GM13977 (cell line): ENCODE measurements around the gene SUGP1.

Experiments used
- DNase-seq: peaks from one replicate; pipeline ENCODE4 v3.0.0; 2012; ENCODE audit warnings: low spot score
- in situ Hi-C: fragments of 300-500 bp; cut with MboI; formaldehyde crosslinking; loops from one replicate; pipeline ENCODE4 v1.12.0; 2022; ENCODE audit warnings: low sequenced_read_pairs, low pct_unique_long_range_greater_than_20kb, mixed read lengths, inconsistent platforms; ENCODE audit not compliant: unreplicated experiment
- TF ChIP-seq, protein P1 (sequence below): IDR thresholded peaks from 2 replicates; pipeline ENCODE4 v1.5.1; 2012; ENCODE audit warnings: mild to moderate bottlenecking, control low read depth; ENCODE audit not compliant: insufficient read depth; ENCODE audit errors: extremely low read depth, missing control alignments

Gene SUGP1

DNA sequence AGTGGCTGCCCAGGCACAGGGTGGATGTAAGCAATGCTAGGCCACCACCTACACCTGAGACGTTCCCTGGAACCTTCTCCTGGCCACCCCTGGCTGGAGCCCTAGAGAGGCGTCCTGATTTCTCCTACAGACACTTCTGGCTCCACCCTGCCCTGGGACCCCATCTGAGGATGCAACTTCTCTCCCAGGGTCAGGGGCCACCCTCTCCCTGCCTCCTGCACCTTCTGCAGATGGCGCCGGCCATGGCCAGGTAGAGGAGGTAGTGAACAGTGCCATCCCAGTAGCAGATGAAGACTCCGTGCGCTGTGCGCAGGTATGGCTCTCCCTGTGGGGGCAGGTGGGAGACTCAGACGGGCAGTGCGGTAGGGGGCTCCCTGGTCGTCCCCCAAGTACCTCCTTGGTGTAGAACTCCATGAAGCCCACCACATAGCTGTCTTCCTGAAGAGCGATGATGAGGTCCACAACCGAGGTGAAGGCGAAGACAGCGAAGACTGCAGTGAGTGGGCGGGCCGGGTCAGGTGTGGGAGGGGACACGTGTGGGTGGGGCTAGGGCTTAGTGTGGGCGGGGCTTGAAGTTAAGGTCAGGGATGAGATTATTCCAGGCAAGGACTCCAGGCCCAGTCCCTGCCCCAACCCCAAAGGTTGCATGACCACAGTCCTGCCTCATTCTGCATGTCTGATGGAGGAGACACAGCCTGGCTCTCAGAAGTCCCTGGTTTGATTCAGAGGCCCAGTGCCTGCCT is 50.2 kb downstream of the SUGP1 start:
- in situ Hi-C loops = no loop called here
- peak; percentile 19 for DNase-seq
- TF ChIP-seq, protein P1, sequence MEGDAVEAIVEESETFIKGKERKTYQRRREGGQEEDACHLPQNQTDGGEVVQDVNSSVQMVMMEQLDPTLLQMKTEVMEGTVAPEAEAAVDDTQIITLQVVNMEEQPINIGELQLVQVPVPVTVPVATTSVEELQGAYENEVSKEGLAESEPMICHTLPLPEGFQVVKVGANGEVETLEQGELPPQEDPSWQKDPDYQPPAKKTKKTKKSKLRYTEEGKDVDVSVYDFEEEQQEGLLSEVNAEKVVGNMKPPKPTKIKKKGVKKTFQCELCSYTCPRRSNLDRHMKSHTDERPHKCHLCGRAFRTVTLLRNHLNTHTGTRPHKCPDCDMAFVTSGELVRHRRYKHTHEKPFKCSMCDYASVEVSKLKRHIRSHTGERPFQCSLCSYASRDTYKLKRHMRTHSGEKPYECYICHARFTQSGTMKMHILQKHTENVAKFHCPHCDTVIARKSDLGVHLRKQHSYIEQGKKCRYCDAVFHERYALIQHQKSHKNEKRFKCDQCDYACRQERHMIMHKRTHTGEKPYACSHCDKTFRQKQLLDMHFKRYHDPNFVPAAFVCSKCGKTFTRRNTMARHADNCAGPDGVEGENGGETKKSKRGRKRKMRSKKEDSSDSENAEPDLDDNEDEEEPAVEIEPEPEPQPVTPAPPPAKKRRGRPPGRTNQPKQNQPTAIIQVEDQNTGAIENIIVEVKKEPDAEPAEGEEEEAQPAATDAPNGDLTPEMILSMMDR = no peak

DNA sequence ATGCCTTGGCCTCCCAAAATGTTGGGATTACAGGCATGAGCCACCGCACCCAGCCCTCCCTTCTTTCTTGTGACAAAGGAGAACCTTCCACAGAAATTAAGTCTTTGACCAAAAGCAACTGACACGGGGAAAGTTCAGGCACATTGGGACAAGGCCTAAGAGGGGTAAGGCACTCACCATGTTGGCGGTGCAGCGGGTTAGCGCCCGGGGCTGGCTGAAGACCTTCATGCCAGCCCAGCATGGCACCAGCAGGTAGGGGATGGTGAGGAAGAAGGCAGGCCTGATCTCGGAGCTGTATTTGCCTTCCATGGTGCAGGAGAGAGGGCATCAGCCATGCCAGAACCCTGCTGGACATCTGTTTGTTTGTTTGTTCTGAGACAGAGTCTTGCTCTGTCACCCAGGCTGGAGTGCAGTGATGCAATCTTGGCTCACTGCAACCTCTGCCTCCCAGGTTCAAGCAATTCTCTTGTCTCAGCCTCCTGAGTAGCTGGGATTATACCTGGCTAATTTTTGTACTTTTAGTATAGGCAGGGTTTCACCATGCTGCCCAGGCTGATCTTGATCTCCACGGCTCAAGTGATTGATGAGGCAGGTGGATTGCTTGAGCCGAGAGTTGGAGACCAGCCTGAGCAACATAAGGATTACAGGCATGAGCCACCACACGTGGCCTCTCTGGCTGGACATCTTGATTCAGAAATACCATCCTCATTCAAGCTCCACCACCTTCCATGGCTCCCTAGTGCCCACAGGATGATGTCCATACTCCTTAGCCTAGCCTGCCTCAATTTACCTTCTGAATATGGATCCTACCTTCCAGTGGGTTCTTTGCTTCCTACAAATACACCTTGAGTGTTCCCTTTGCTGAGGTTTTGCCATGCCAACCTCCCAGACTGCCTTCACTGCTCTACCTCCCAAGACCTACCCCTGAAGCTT is 51.6 kb downstream of the SUGP1 start:
- DNase-seq = no peak
- in situ Hi-C loops = no loop called here
- TF ChIP-seq, protein P1 = no peak

DNA sequence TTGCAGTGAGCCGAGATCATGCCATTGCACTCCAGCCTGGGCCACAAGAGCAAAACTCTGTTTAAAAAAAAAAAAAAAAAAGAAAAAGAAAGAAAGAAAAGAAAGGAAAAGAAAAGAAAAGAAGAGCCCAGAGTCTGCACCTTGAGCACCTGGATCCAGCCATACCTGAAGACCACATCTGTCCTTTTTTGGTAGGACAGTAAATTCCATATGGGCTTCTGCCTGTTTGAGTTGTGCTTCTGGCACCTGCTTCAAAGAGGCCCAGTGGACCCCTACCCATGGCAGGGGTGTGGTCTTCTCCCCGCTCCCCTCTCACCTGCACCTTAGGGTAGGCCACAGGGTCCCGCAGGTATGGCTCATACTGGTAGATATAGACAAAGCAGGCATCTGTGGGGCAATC is 53.0 kb downstream of the SUGP1 start:
- DNase-seq = no peak
- in situ Hi-C loops = no loop called here
- TF ChIP-seq, protein P1 = no peak

DNA sequence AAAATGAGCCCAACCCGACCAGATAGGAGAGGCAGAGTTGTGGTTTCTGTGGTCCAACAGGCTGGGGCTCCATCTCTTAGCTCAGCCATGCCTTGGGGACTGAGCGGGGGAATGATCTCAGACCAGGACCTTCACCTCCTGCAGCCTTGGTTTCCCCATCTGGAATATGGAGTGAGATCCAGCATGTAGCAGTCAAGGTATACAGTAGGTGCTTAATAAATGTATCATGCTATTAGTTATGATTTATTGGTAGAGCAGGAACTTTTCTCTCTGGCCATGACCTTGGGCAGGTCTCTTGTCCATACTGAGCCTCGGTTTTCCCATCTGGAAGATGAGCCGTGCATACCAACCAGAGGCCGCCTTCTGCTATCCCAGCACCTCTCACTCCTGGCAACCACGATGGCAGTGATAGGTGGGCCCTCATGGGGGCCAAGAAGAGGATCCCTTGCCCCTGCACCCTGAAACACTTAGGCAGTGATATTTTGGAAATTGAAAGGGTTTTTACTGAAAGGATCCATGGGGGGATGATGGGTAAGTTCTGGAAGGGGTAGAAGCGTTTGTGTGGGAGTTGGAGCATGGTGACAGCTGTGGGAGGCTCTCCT is 56.3 kb downstream of the SUGP1 start:
- in situ Hi-C loops = no loop called here
- DNase-seq = no peak
- TF ChIP-seq, protein P1 = no peak

DNA sequence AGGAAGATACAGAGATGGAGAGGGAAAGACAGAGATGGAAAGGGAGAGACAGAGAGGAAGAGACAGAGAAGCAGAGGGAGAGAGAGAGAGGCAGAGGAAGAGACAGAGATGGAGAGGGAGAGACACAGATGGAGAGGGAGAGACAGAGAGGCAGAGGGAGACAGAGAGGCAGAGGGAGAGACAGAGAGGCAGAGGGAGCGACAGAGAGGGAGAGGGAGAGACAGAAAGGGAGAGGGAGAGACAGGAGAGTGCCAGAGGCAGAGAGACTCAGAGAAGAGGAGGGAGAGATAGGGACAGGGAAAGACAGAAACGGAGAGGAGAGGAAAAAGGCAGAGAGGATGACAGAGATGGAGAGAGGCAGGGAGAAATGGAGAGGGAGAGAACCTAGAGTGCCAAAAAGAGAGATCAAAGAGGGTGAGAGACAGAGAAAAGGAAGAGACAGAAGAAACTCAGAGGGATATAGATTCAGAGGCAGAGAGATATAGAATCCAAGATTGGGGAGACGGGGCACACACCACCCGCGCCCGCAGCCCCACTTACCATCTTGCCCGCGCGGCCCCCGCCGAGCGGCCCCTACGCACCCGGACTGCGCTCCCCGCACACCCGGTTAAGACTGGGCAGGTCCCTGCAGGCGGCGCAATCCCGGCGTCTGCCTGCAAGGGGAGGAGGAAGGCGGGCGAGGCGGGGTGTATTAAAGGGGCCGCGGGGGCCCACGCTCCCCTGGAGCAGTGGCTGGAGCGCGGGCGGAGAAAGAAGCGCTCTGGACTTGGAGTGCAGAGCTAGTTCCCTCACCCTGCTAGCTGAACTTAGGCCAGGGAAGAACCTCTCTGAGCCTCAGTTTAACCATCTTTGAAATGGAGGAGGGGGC is 57.9 kb downstream of the SUGP1 start:
- no peak for DNase-seq
- in situ Hi-C loops = no loop called here
- TF ChIP-seq, protein P1 = no peak
